KG1 (cell line): ENCODE results near the gene SLBP.
A peak's percentile ranks its signal among the peaks of the same experiment; 100 is the strongest.
"Not testable (repeated sequence)": the region's sequence is repeated elsewhere in the genome, so short reads cannot be mapped to it uniquely, and the experiment has no call there.

Experiments
- DNase-seq: peaks from one replicate; lab custom pipeline; 2025; lab: John Stamatoyannopoulos, UW

SLBP gene

DNA sequence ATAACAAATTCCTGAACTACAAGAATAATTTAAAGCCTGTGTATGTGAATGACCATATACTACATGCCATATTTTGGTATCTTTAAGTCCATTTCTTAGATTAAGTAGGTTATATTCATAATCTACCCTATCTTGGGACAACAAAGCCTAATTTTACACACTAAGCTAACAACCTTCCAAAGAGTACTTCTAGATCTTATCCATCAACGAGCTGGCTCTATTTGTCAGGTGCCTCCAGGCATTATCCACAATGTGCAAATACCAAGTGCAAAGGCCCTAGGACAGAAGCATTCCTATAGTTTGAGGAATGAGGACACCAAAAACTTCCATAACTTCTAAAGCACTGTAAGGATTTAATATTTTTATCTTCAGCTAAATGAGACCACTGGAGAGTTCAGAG, 3.5 kb downstream of the SLBP start:
- no peak for DNase-seq

DNA sequence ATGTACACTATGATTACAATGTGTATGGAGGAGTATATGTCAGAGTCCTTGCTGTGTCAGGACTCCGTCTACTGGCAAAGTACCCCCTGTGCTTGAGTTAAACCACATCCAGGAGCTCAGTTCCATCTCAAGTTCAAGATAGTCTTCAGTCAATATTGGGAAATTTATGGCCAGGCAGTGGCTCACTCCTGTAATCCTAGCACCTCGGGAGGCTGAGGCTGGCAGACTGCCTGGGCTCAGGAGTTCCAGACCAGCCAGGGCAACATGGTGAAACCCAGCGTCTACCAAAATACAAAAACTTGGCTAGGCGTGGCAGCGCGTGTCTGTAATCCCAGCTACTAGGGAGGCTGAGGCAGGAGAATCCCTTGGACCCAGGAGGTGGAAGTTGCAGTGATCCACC, 5.8 kb downstream of the SLBP start:
- DNase-seq = no peak

DNA sequence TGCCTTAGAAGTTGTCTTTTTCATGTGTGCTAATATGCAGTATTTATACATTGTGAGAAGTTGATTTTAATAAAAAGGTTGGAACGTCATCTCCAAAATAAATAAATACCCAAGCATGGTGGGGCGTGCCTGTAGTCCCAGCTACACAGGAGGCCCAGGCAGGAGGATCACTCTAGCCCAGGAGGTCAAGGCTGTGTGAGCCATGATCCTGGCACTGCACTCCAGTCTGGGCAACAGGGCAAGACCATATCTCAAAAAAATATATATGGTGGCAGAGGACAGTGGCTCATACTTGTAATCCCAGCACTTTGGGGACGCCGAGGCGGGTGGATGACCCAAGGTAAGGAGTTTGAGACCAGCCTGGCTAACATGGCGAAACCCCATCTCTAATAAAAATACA, 6.4 kb downstream of the SLBP start:
- no peak for DNase-seq

DNA sequence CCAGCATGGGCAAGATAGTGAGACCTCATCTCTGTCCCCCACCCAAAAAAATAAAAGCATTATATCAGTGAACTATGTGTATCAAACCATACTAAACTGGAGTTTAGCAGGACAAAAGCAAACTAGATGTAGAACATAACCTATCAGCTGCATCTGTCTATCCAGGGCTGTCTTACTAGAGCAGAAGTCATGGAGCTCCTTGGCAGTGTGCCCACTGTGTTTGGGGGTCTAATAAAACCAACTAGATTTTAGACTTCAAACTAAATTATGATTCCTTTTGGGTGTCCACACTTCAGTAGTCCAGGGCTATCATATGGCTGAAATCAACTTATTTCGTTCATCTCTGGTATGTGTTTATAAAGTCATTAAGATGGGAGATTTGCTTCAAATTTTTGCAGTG, 8.3 kb downstream of the SLBP start:
- no peak for DNase-seq

DNA sequence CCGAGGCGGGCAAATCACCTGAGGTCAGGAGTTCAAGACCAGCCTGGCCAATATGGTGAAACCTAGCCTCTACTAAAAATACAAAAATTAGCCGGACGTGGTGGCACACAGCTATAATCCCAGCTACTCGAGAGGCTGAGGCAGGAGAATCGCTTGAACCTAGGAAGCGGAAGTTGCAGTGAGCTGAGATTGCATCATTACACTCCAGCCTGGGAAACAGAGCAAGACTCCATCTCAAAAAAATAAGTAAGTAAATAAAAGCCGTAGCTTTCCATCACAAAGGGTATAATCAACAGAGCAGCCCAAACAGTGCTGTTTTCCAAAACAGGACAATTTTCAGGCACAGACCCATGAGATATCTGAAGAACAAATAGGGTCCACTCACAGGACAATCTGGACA, 10.4 kb downstream of the SLBP start:
- not testable (repeated sequence) for DNase-seq

DNA sequence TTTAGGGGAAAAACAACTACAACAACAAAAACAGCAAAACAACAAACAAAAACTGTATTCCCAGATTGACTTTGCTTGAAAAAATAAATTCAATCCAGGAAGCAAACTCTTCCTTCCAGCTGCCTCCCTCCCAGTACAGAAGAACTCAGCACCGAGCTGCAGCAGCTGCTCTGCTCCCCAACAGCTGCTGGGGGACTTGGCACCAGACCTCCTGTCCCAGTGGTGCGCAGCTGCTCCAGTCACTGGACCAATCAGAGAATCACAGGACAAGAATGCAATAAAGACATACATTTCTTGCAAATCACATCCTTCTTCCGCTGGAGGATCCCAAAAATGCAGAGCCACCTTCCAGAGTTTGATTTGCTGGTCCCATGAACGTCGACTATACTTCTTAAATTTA, 16.2 kb downstream of the SLBP start:
- DNase-seq = no peak

DNA sequence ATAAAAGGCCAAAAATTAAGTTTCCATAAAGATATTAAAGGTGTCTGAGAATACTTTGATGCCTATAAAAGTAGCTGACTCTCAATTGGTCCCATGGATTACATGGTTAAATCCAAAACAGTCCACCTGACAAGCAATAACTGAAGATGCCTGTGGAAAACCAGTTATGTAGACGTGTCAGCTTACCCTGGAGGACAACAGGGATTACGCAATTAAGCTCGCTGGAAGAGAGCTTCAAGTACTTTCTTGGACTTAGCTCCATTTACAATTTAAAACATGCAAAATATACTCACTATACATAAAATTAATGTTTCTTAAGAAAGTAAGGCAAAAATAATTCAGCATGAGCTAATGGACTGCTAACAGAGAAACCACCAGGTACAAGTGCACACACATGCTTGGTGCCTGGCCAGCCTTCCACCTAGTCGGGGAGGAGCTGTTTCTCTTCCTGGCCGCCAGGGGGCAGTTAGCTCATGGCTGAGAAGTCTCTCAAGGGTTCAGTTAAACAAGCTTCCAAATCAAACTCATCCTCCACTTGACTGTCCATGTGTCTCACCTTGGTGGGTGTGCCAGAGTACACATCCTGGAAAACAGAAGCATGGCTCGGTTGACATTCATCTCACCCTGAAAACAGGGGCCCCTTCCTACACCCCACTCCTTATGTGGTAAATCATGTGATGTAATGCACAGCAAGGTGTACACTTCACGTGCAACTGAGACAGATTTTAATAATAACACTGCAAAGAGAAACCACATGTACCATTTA, 18.8 kb downstream of the SLBP start:
- peak; percentile 65 for DNase-seq

DNA sequence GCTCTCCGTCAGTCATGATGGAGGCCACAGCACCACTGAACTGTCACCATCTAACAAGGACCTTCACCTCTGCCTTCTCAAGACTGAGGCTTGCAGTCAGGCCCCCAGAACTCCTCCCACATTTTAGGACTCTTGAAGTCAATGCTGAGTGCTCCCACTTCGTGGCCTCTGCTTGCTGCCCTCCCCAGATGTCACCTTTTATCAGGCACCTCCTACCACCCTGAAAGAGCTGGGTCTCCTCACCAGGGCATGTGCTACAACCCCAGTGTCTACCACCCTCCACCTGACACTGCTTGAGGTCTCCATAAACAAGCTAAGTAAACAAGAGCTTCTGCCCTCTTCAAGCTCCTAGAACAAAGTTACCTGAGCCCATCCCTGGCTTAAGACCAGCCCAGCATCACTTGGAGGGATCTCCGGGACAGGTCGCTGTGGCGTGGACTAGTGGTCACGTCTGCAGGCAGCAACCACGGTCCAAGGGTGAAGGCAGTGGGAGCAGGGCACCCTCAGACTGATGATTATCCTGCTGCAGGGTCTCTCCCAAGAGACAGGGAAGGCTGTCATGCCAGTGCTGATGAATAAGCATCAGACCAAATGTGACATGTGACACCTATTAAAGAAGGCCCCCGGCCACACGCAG, 20.3 kb downstream of the SLBP start:
- no peak for DNase-seq

DNA sequence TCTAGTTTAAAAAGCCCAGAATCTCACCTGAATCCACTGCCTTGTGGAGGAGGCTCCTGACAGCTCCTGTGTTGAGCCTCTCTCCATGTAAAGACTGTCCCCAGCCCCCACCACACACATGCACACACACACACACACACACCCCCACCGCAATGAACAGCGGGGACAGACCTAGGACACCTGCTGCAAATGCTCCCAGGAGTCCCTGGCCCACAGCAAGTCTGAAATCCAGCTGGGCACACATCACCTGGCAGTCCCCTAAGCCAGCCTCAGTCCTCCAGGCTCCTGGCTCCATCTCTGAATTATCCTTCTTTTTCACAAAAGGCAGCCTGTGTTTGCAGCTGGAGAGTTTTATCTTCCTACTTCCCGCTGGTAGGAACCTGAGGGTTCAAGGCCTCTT, 21.4 kb downstream of the SLBP start:
- DNase-seq = no peak

DNA sequence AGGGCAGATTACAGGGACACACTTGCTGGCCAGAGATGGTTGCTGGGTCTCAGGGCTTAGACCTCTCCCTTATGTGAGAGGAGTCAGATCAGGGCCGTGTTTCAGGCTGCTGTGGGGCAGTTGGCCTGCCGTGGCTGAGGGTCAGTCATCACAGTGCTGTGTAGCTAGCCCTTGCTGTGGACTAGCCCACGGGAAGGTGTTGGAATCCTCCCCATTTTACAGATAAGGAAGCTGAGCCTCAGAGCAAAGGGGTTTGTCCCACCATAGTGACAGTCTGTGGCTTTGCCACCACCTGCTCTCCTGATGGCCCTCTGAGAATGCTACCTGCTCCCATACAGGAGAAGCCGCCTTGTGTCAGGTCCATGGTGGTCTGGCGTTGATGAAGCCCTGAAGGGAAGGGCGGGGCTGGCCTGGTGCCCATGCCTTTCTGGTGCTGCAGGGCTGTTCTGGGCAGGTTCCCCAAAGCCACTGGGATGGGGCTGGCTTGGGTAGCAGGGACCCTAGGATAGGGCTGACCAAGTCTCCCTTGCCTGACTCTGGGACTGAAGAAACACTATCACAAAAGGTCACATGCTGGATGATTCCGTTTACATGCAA, 25.6 kb downstream of the SLBP start:
- DNase-seq = no peak

DNA sequence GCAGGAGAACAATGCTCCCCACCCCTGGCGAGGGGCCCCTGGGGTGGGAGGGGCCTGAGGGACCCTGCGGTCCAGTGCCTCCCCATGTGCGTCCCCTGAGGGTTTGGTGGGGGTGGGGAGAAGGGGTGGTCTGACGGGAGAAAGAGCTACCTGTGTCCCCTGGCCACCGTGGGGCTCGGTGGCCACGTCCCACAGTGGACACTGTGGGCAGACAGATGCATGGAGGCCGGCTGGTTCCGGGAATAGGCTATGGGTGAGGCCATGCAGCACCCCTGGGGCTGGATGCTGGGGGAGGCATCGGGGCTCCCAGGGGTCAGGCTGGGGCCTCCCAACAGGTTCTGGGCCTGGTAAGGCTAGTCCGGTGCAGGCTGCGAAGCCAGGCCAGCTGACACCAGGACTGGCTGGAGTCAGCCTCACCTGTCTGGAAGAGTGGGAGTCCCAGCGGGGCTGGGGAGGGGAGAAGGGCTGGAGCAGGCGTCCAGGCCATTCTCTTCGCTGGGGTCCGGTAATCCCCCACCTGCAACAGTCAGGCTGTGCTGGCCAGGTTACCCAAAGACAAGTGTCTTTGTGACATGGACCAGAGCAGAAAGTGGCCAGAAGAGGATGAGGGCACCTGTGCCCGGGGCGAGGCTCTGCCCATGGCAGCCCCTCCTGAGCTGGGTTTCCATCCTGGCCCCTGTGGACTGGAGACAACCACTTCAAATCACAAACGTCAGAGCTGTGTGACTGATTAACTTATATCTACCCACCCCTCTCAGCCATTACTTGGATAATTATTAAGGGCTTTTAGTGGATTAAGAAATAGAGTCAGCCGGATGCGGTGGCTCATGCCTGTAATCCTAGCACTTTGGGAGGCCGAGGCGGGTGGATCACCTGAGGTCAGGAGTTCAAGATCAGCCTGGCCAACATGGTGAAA, 26.6 kb downstream of the SLBP start:
- no peak for DNase-seq

DNA sequence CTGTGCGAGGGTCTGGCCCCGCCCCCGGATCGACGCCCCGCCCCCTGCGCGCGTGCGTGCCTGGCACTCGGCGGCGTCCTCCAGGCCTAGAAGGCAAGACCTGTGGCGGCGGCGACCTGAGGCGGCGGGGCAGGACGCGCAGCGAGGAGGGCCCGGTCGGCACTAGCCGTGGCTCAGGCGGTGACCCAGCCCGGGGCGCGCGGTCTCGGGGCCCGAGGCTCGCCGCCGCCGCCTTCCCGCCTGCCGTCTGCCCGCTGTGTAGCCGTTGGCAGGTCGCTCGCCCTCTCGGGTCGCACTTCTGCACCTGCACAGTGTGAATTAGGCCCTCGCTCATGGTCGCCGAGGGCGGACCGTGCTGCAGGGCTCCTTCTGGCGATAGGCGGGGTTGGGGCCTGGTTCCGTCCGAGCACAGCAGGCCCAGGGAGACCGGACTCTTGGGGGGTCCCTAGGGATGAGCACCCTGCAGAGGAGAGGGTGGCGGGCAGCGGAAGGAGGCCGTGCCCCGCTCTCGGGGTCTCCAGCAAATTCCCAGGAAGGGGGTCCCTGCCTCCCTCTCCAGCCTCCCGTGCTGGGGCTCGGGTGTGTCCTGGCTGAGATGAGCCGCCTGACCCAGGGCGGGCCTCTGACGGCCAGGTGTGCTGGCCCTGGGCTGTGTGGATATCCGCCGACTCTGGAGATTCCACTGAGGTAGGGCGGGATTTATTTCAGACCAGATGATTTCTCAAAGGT, 27.4 kb downstream of the SLBP start:
- no peak for DNase-seq

DNA sequence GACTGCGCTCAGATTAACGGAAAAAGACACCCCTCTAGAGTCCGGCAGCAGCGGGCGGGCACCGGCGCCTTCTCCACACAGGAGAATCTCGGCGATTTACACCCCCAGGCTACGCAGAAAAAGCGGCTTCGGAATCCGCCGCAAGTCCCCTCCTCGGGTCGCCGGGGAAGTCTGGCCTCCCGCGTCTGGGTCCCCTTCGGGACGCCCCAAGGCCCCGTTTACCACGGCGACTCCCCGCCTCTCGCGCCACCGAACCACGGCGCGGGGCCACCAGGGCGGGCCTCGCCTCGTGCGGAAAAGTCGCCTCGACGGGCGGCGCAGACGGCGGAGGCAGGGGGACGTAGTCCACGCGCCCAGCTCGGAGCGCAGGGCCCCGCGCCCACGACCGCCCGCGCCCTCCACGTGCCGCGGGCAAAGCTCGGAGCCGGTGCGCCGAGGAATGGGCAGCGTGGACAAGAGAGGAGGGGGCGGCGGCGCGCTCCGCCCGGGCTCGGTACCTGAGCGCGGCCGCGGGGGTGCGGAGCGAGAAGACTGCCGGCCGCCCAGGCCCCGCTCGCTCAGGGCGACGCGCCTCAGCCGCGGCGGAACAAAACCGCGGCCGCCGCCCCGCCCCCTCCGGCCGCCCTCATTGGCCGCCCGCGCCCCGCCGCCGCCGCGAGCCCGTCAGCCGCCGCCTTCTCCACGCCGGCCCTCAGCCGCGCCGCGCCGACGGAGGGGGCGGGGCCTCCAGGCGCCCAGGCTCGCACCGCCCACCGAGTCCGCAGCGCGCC, 28.2 kb downstream of the SLBP start, which contains the start of gene FAM53A:
TSS of gene FAM53A (minus strand) at position 578 of the 770 bp plus-strand sequence. CDS start 15,572 bp downstream, outside the sequence.
- peak; percentile 24 for DNase-seq

DNA sequence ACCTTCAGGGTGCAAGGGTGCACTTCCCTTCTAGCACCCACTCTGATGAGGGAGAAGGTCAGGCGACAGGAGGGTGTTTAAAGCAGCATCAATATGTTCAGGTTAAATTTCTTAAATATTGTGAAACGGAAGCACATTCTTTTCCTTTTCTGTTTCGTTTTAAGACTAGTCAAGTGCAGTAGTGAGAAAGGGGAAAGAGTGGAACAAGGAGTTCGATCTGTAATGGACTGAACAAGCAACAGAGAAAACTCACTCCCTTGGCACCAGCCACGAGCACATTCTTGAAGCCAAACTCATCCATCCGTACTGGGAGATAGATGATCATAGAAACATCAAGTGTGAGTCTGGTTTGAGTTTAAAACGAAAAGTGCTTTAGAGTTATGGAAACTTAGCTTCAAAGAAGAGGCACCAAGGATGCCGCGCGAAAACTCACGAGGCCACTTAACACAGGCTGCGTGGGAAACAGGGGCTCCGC, 28.8 kb downstream of the SLBP start:
- no peak for DNase-seq

DNA sequence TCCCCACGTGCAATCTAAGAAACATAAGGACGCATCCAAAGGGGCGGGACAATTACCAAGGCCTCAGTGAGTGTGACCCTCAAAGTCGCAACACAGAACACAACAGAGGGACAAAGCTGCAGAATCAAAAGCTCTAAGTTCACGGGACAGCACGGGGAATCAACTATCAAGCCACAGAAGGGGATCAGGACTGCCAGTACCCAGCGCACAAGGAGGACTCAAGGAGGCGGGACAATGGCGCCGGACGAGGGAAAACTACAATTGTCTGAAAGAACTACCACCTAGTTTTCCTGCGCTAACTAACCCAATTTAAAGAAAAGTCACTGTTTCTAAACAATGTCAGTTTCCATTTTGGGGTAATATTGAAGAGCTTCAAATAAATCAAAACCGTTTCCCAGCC, 29.3 kb downstream of the SLBP start:
- DNase-seq = no peak

DNA sequence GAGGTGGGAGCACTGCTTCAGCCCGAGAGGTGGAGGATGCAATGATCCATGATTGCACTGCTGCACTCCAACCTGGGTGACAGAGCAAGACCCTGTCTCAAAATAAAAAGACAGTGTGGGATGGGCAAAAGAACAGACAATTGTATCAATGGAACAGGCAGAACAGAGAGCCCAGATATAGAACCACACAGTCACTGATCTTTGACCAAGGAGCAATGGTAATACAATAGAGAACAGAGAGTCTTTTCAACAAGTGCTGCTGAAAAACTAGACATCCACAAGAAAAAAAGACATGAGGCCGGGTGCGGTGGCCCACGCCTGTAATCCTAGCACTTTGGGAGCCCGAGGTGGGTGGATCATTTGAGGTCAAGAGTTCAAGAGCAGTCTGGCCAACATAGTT, 33.9 kb downstream of the SLBP start:
- no peak for DNase-seq

DNA sequence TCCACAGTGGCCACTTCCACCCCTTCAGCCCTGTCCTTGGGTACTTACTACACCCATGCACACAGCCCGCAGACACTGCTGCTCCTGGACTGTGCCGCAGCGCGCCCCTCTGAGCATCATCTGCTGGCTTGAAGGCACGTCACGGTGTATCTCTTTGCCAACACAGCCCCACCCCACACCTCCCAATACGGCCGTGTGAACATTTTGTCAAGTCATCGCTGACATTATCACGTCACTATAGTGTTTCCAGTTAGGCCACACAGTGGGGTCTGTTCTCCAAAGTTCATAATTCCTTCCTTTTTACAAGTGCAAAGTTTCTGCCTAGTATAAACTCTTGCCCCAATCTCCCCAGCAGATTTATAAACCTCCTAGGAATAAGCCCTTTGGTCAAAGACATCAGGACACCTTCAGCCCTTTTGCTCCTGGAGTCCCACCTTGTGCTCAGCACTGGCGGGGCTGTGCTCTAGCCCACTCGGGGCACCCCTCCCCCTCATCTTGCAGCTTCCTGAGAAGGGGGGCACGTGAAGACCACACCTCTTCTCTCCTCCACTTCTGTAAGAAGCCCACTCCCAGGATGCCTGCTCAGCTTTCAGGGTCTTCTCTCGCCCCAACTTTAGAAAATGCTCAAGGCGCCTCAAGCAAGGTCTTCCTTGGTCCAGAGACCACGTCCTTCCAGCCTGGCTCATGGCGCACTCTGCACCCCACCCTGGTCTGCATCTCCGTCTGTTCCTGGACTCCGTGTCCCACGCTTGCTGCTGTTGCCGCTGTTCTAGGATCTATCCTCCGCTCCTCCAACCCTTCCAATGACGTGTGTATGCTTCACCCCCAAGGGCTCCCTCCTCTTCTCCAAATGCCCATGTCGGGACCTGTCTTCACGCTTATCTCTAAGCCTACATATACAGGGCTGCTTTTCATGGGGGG, 35.3 kb downstream of the SLBP start:
- DNase-seq = no peak

DNA sequence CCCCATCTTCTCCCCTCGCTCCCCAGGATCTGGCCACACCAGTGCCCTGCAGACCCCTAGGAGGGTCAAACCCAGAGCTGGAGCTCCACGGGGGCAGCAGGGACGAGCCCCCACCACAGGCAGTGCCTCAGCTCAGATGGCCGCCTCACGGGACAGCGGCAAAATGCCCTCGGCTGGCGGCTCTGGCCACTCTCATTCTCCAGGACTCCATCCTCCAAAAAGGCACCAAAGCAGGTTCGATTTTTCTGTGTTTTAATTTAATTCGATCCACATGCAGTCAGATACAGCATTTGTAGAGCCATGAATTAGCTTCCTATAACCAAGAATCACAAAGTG, 36.3 kb downstream of the SLBP start:
- DNase-seq = no peak

DNA sequence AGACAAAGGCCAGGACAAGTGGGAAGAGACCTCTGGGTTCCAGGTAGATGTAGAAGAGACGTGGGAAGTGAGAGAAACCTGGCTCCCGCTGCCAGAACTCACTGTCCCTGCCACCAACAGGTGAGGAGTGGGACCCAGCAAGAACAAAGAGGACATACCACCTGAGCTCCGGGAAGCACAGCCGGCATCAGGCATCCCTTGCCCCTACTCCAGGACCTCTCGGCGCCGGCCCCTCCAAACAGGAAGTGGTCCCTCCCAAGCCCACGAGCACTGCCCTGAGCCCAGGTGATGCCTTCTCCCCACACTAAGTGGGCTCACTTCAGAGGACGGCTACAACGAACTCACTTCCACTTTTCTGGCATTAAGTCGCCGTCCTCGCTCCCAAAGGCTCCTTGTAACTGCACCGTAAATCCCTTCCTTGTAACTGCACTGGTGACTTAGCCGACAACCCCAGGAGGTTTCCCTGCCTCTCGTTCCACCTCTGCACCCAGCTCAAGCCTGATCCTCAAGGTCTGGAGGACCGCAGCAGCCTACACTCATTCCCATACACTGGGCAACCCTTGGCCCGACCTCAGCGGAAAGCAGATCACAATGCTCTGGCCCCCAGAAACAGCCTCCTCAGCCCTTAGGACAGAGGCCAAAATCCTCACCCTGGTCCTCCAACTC, 36.9 kb downstream of the SLBP start:
- no peak for DNase-seq
